GM23338 (cell line): ENCODE data around the gene CEP95. TPM values are rescaled to one million over a fixed set of nuclear protein-coding genes. Genes with fewer than 3 reads are reported as not detected.

Experiments used
- ATAC-seq: fragments of 200-7000 bp; cut with Tn5 transposase; 3 replicates; pipeline ENCODE4 v1.9.1; 2020
- DNase-seq: peaks from one replicate; pipeline ENCODE4 v3.0.0-alpha.2; 2015; ENCODE audit warnings: low spot score
- H2AFZ ChIP-seq: fragments of 200-600 bp; sonication (generic); 2 replicates; pipeline ENCODE4 v1.8.0; 2016; ENCODE audit warnings: antibody characterized with exemption, mild to moderate bottlenecking, moderate library complexity
- H3F3A ChIP-seq: fragments of 200-600 bp; sonication (generic); replicated peaks from 2 replicates; pipeline ENCODE4 v1.8.0; 2017; ENCODE audit warnings: antibody characterized with exemption, mixed run types, low read depth
- H3K27ac ChIP-seq: fragments of 200-600 bp; sonication (generic); 2 replicates; pipeline ENCODE4 v1.6.1; 2016; ENCODE audit warnings: low read depth
- H3K27me3 ChIP-seq: fragments of 200-600 bp; sonication (generic); 2 replicates; pipeline ENCODE4 v1.8.0; 2016; ENCODE audit warnings: mild to moderate bottlenecking, mixed run types, moderate library complexity; ENCODE audit not compliant: insufficient read depth
- H3K36me3 ChIP-seq: fragments of 200-600 bp; sonication (generic); 2 replicates; pipeline ENCODE4 v1.8.0; 2016; ENCODE audit warnings: mild to moderate bottlenecking; ENCODE audit not compliant: insufficient read depth
- H3K4me1 ChIP-seq: fragments of 200-600 bp; sonication (generic); 2 replicates; pipeline ENCODE4 v1.8.0; 2016; ENCODE audit warnings: mild to moderate bottlenecking, moderate library complexity; ENCODE audit not compliant: insufficient read depth
- H3K4me2 ChIP-seq: fragments of 200-600 bp; sonication (generic); 2 replicates; pipeline ENCODE4 v1.7.1; 2017; ENCODE audit warnings: mixed run types
- H3K4me3 ChIP-seq: fragments of 200-600 bp; sonication (generic); 2 replicates; pipeline ENCODE4 v1.6.1; 2016; ENCODE audit warnings: mixed run types
- H3K79me2 ChIP-seq: fragments of 200-600 bp; sonication (generic); replicated peaks from 2 replicates; pipeline ENCODE4 v1.8.0; 2017; ENCODE audit warnings: mild to moderate bottlenecking; ENCODE audit not compliant: insufficient read depth
- H3K9me2 ChIP-seq: fragments of 200-600 bp; sonication (generic); 2 replicates; pipeline ENCODE4 v1.8.0; 2017; ENCODE audit not compliant: insufficient read depth
- H4K20me1 ChIP-seq: fragments of 200-600 bp; sonication (generic); replicated peaks from 2 replicates; pipeline ENCODE4 v1.8.0; 2017; ENCODE audit warnings: mild to moderate bottlenecking; ENCODE audit not compliant: insufficient read depth
- H3K27ac Mint-ChIP-seq: 2 replicates; pipeline ENCODE4 v1.8.0; 2020; ENCODE audit warnings: inconsistent platforms, mild to moderate bottlenecking, moderate library complexity, mixed read lengths
- H3K27me3 Mint-ChIP-seq: 3 replicates; pipeline ENCODE4 v1.8.0; 2022; ENCODE audit warnings: low read depth, mild to moderate bottlenecking, moderate library complexity, mixed read lengths, inconsistent platforms; ENCODE audit not compliant: insufficient read depth, poor library complexity
- H3K36me3 Mint-ChIP-seq: 3 replicates; pipeline ENCODE4 v1.8.0; 2021; ENCODE audit warnings: low read depth, mild to moderate bottlenecking, inconsistent platforms, moderate library complexity, mixed read lengths
- H3K4me1 Mint-ChIP-seq: 3 replicates; pipeline ENCODE4 v1.8.0; 2020; ENCODE audit warnings: mild to moderate bottlenecking, inconsistent platforms, mixed read lengths
- H3K4me3 Mint-ChIP-seq: 3 replicates; pipeline ENCODE4 v1.8.0; 2021; ENCODE audit warnings: moderate library complexity, mild to moderate bottlenecking, inconsistent platforms, mixed read lengths
- H3K9me3 Mint-ChIP-seq: 3 replicates; pipeline ENCODE4 v1.8.0; 2020; ENCODE audit warnings: moderate library complexity, mild to moderate bottlenecking, inconsistent platforms, mixed read lengths
- CREB1 ChIP-seq: fragments of 250-450 bp; sonication (Bioruptor Pico); IDR thresholded peaks from 2 replicates; pipeline ENCODE4 v1.5.0; 2020; ENCODE audit warnings: low read depth, mild to moderate bottlenecking, moderate library complexity
- CTCF ChIP-seq, 2 experiments: fragments of 200-600 bp in 1 of 2; sonication (generic) in 1 of 2; conservative IDR thresholded peaks; 2 replicates each; pipeline versions ENCODE4 v1.5.1 to v1.6.1; 2016 to 2017; ENCODE audit warnings: antibody characterized with exemption in 2 of 2, low read depth in 2 of 2, mild to moderate bottlenecking in 2 of 2, moderate library complexity in 1 of 2
- EZH2 ChIP-seq: fragments of 200-600 bp; sonication (generic); IDR thresholded peaks from one replicate; pipeline ENCODE4 v1.8.0; 2017; ENCODE audit warnings: antibody characterized with exemption, mild to moderate bottlenecking, low read depth; ENCODE audit not compliant: unreplicated experiment
- EZH2phosphoT487 ChIP-seq: fragments of 200-600 bp; sonication (generic); IDR thresholded peaks from one replicate; pipeline ENCODE4 v1.8.1; 2018; ENCODE audit warnings: antibody characterized with exemption; ENCODE audit not compliant: unreplicated experiment
- NANOG ChIP-seq: IDR thresholded peaks from 2 replicates; pipeline ENCODE4 v1.6.1; 2016; ENCODE audit warnings: antibody characterized with exemption, borderline replicate concordance
- POLR2AphosphoS5 ChIP-seq: IDR thresholded peaks from 2 replicates; pipeline ENCODE4 v1.6.1; 2016; ENCODE audit warnings: antibody characterized with exemption, low read depth
- REST ChIP-seq: IDR thresholded peaks from one replicate; pipeline ENCODE4 v1.6.1; 2018; ENCODE audit warnings: antibody characterized with exemption; ENCODE audit not compliant: unreplicated experiment
- STAT1 ChIP-seq: IDR thresholded peaks from one replicate; pipeline ENCODE4 v1.6.1; 2016; ENCODE audit warnings: antibody characterized with exemption; ENCODE audit not compliant: unreplicated experiment
- ZNF114 ChIP-seq: fragments of 250-450 bp; sonication (Bioruptor Pico); IDR thresholded peaks from 2 replicates; pipeline ENCODE4 v1.5.0; 2020; ENCODE audit warnings: mild to moderate bottlenecking, moderate library complexity
- ZNF331 ChIP-seq: fragments of 250-450 bp; sonication (Bioruptor Pico); IDR thresholded peaks from 2 replicates; pipeline ENCODE4 v1.5.0; 2020; ENCODE audit warnings: low read depth, mild to moderate bottlenecking, moderate library complexity
- ZNF462 ChIP-seq: fragments of 250-450 bp; sonication (Bioruptor Pico); IDR thresholded peaks from 2 replicates; pipeline ENCODE4 v1.5.0; 2020; ENCODE audit warnings: mild to moderate bottlenecking, moderate library complexity
- polyA plus RNA-seq: library from polyadenylated mRNA; unstranded; fragments of >200 nt; fragmentation: Nextera tagmentation; extraction: Ambion mirVana; gene quantifications from 2 replicates; pipeline ENCODE4 v1.2.1, GENCODE V29; 2016
- total RNA-seq: library from RNA; depleted of rRNA; stranded (reverse); fragments of >200 nt; shearing (Covaris generic); gene quantifications from 2 replicates; pipeline ENCODE4 v1.2.3, GENCODE V29; 2014

Gene CEP95
- total and polyA plus RNA-seq, 2 experiments from 2014 or later = 41.1 to 45.4 TPM

DNA sequence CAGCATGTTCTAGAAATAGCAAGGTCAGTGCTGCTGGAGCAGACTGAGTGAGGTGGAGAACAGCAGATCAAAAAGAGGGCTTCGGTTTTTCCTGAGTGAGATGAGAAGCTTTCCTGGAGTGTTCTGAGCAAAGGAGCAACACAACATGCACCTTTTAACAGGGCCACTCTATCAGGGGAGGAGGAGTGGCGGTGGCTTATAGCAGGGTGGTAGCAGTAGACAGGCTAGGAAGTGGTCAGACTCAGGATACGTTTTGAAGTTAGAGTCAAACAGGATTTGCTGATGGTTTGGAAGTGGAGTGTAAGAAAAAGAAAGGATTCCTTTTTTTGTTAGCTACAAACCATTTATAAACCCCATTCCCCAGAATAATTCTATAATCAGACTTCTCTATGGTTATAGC lies 22.4 kb upstream of the CEP95 start (continued):
- no peak for TF ChIP-seq ZNF462 (CRISPR knock-in tag)
- TF ChIP-seq REST = no peak
- no peak for TF ChIP-seq NANOG
- TF ChIP-seq EZH2phosphoT487 = no peak
- TF ChIP-seq STAT1 = no peak

DNA sequence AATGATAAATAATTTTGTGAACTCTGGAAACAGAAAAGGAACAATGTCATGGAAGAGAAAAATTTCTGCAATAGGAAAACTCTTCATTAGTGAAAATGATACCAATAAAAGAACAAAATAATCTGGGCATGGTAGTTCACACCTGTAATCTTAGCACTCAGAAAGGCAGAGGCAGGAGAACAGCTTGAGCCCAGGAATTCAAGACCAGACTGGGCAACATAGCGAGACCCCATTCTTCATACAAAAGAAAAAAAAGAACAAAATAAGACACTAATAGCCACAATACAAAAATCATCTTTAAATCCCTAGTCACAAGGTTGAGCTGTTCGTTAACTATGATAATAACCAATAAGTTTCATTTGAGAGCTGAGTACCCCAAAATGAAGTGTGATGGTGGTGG lies 18.5 kb upstream of the CEP95 start:
- no peaks in the 10 kb centered on the region for H3K4me1 Mint-ChIP-seq
- H3F3A ChIP-seq = peaks cover 3% of the 10 kb centered on the region; the same call in 1 of the 2 replicates
- no peak overlapping the region for H2AFZ ChIP-seq
- peaks cover 95% of the 10 kb centered on the region for H3K36me3 Mint-ChIP-seq
- peaks cover 10% of the 10 kb centered on the region for H4K20me1 ChIP-seq
- no peaks in the 10 kb centered on the region for H3K27me3 ChIP-seq
- ATAC-seq (no peak), DNase-seq (no peak)
- H3K79me2 ChIP-seq = peaks cover 7% of the 10 kb centered on the region; the same call in 1 of the 2 replicates
- no peak overlapping the region for H3K27ac Mint-ChIP-seq
- H3K27me3 Mint-ChIP-seq = peaks cover 5% of the 10 kb centered on the region
- H3K4me3 ChIP-seq = no peak overlapping the region
- H3K27ac ChIP-seq = no peak overlapping the region
- peaks cover 14% of the 10 kb centered on the region for H3K9me3 Mint-ChIP-seq
- no peak overlapping the region for H3K4me2 ChIP-seq
- H3K4me3 Mint-ChIP-seq = no peak overlapping the region
- H3K9me2 ChIP-seq = no peaks in the 10 kb centered on the region
- no peaks in the 10 kb centered on the region for H3K4me1 ChIP-seq
- H3K36me3 ChIP-seq = peaks cover 63% of the 10 kb centered on the region
- TF ChIP-seq ZNF114 (CRISPR knock-in tag) = no peak
- TF ChIP-seq EZH2 = no peak
- no peak for TF ChIP-seq ZNF331 (CRISPR knock-in tag)
- no peak for TF ChIP-seq CTCF (conservative IDR thresholded peaks at IDR 0.05; ENCODE audit: low read depth in 2 of 2)
- no peak for TF ChIP-seq NANOG
- TF ChIP-seq POLR2AphosphoS5 = no peak
- no peak for TF ChIP-seq CREB1 (CRISPR knock-in tag)
